Adrenal gland (tissue), 5 donors: ENCODE data around the gene BRD4.

Experiments
- CTCF ChIP-seq, 6 experiments: fragments of 450-650 bp in 4 of 6; fragments of 200-600 bp in 2 of 6; sonication (generic) in 1 of 6; IDR thresholded peaks; 1 replicate in 5 of 6; 2 replicates in 1 of 6; pipeline versions ENCODE4 v1.5.1 to v1.8.0; 2016 to 2021; ENCODE audit warnings: antibody characterized with exemption in 6 of 6, mild to moderate bottlenecking in 2 of 6, moderate library complexity in 1 of 6
- POLR2A ChIP-seq, 2 donors: fragments of 450-650 bp; IDR thresholded peaks; one replicate each; pipeline ENCODE4 v1.6.1; 2017; ENCODE audit warnings: antibody characterized with exemption in 2 of 2, mild to moderate bottlenecking in 2 of 2, moderate library complexity in 1 of 2
- donor health status: DM: no; HTN: no; CAD: no.

GRCh38 chr19:15290166-15290565, 42.2 kb downstream of the BRD4 start:
- TF ChIP-seq CTCF (IDR thresholded peaks at IDR 0.05) (no peak), POLR2A (IDR thresholded peaks at IDR 0.05) (no peak)
